Measurements from ENCODE around the gene CDH9. TPM values are rescaled to one million over a fixed set of nuclear protein-coding genes. Genes with fewer than 3 reads are reported as not detected.

Gene CDH9
- total RNA-seq, 6 experiments from 2014 or later: not detected

- no peaks in the 10 kb centered on the region for H3K36me3 ChIP-seq
- no peaks in the 10 kb centered on the region for H3K9me3 ChIP-seq
- intact Hi-C loops (cut with DNase I): no loop called here
- ATAC-seq (no peak), DNase-seq (no peak)
- H3K27ac ChIP-seq: no peak overlapping the region
- no peaks in the 10 kb centered on the region for H3K4me1 ChIP-seq
- TF ChIP-seq CTCF (IDR thresholded peaks at IDR 0.05): no peak
- TF ChIP-seq POLR2A (IDR thresholded peaks at IDR 0.05): no peak
- H3K4me3 ChIP-seq: no peak overlapping the region
- 83% methylated on average over 2 of the region's 2 CpGs for WGBS (ENCODE audit: insufficient coverage, low coverage, low lambda C conversion rate, missing lambda C conversion rate)
- H3K27me3 ChIP-seq: no peaks in the 10 kb centered on the region
Measured at GRCh38 chr5:26843677-26844076, 194.7 kb downstream of the CDH9 start.

- H3K4me3 ChIP-seq: no peak overlapping the region
- no peak overlapping the region for H3K27ac ChIP-seq
- intact Hi-C loops (cut with DNase I): no loop called here
- H3K4me1 ChIP-seq: no peaks in the 10 kb centered on the region
- DNase-seq (no peak), ATAC-seq (no peak)
- no peaks in the 10 kb centered on the region for H3K27me3 ChIP-seq
- WGBS (ENCODE audit: insufficient coverage, low coverage, low lambda C conversion rate, missing lambda C conversion rate): 67% methylated on average over 2 of the region's 3 CpGs
- H3K36me3 ChIP-seq: no peaks in the 10 kb centered on the region
- no peaks in the 10 kb centered on the region for H3K9me3 ChIP-seq
- TF ChIP-seq POLR2A (IDR thresholded peaks at IDR 0.05): no peak
- no peak for TF ChIP-seq CTCF (IDR thresholded peaks at IDR 0.05)
Measured at GRCh38 chr5:26833596-26833995, 204.8 kb downstream of the CDH9 start.
